ENCODE measurements around the gene HHIP.

The HHIP gene

DNA sequence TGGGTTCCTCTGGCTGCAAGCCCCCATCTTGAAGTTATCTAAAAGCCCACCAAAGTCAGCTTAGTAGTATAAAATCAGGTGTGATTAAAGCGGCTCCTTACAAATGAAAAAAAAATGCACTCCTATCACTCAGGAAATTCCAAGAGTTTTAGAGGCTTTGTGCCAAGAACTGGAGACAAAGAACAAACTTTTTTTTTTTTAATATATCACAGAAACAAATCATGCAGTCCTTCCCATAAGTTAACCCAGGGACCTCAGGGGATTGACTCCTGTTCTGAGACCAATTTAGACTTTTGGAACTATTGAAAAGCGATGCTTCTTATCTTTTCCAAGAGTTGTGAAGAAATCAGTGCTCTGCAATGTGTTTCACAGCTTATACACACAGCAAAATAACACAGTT lies 53.6 kb downstream of the HHIP start:
- no peak overlapping the region for H3K4me2 ChIP-seq (ENCODE audit: low read length)
- TF ChIP-seq, protein P1, sequence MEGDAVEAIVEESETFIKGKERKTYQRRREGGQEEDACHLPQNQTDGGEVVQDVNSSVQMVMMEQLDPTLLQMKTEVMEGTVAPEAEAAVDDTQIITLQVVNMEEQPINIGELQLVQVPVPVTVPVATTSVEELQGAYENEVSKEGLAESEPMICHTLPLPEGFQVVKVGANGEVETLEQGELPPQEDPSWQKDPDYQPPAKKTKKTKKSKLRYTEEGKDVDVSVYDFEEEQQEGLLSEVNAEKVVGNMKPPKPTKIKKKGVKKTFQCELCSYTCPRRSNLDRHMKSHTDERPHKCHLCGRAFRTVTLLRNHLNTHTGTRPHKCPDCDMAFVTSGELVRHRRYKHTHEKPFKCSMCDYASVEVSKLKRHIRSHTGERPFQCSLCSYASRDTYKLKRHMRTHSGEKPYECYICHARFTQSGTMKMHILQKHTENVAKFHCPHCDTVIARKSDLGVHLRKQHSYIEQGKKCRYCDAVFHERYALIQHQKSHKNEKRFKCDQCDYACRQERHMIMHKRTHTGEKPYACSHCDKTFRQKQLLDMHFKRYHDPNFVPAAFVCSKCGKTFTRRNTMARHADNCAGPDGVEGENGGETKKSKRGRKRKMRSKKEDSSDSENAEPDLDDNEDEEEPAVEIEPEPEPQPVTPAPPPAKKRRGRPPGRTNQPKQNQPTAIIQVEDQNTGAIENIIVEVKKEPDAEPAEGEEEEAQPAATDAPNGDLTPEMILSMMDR (IDR thresholded peaks at IDR 0.05) = no peak
- H3K36me3 ChIP-seq (ENCODE audit: control insufficient read depth, insufficient read depth, low read length) = no peaks in the 10 kb centered on the region
- H3K9me3 ChIP-seq (ENCODE audit: control insufficient read depth, low read length) = no peaks in the 10 kb centered on the region
- no peaks in the 10 kb centered on the region for H3K79me2 ChIP-seq
- no peaks in the 10 kb centered on the region for H3K27me3 ChIP-seq (ENCODE audit: control insufficient read depth, insufficient read depth, low read length)
- no peak overlapping the region for H3K4me3 ChIP-seq (ENCODE audit: low read depth, low read length)
- H3K4me1 ChIP-seq = no peaks in the 10 kb centered on the region
- H3K27ac ChIP-seq = no peak overlapping the region
- no peak overlapping the region for H3K9ac ChIP-seq
- H2AFZ ChIP-seq = no peak overlapping the region

DNA sequence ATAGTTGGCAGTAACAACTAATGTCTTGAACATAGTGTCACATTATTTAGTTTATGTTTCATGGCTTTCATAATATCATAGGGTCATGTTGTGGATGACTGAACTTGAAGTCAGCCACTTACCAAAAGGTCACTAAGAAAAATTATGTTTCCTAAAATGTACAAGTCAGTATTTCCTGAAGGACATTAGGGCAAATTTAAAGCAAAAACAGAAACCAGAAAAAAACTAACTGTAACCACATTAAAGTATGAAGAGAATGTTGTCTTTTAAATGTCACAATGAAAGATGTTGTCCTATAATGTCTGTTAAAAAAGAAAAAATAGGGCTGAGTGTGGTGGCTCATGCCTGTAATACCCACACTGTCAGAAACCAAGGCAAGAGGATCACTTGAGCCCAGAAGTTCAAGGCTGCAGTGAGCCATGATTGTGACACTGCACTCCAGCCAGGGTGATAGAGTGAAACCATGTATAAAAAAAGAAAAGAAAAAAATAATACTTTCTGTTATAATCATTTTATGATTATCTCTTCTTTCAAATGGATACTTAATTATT lies 55.8 kb downstream of the HHIP start:
- Histone ChIP-seq H3K4me3 (ENCODE audit: low read depth, low read length) (no peak overlapping the region), H3K4me2 (ENCODE audit: low read length) (no peak overlapping the region), H2AFZ (no peak overlapping the region), H3K27ac (no peak overlapping the region), H3K4me1 (no peaks in the 10 kb centered on the region), H3K79me2 (no peaks in the 10 kb centered on the region), H3K27me3 (ENCODE audit: control insufficient read depth, insufficient read depth, low read length) (no peaks in the 10 kb centered on the region), H3K36me3 (ENCODE audit: control insufficient read depth, insufficient read depth, low read length) (no peaks in the 10 kb centered on the region), H3K9me3 (ENCODE audit: control insufficient read depth, low read length) (no peaks in the 10 kb centered on the region), H3K9ac (no peak overlapping the region)
- TF ChIP-seq, protein P1 (IDR thresholded peaks at IDR 0.05) = no peak

DNA sequence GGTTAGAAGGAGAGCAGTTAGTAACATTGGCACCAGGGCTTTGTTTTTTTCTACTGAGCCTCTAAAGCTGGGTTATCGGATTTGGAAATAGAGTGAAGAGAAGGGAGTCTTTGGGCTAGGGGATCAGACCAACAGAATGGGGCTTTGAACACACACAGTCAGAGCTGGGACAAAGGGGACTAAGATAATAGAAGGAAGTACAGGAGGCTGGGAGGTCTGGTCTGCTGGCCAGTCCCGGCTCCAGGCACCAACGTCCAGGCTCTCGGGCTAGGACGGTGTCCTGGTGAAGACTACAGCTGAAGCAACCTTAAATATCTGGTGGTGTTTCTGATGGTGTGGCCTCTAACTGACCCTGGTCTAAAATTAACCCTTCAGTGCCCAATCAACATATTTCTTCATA lies 57.5 kb downstream of the HHIP start:
- TF ChIP-seq, protein P1 (IDR thresholded peaks at IDR 0.05) = no peak

DNA sequence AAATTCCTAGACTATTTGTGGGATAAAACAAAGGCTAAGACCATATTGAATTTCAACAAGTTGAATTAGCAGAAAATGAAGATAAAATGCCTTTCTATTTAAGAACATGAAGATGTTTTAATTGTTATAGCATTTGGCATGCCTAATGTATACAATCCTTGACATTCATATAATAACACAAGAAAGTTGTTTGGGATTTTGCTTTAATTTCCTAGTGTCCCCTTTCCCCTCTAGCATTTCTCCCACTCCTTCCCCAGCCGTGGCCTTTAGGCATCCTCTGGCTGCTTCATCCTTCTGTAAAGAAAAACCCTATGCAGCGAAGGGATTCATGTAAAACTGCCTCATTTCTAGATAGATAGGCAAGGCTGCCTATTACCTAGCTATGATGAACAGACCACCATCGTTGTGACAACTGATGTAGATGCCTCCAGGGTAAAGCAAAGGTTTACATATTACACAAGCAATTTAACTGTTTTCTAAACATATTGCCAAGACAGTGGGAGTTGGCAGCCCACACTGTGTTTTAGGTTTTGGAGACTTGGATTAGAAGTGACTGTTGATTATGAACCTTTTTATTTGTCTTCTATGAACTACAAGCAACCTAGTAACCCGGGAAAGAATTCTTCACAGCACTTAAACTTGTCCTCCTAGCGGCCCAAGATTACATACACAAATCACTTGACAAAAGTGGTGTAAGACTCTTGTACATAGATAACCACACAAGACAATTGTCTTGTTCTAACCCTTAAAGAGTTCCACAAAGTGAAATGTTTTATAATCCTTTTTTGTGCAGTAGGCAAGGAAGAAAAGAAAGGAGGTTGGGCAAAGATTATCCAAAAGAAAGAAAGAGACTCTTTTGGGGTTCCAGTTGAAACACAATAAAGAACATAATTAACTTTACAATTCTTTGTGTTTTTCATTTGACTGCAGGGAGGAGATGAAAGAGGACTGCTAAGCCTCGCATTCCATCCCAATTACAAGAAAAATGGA lies 59.9 kb downstream of the HHIP start:
- no peaks in the 10 kb centered on the region for H3K27me3 ChIP-seq (ENCODE audit: control insufficient read depth, insufficient read depth, low read length)
- no peaks in the 10 kb centered on the region for H3K36me3 ChIP-seq (ENCODE audit: control insufficient read depth, insufficient read depth, low read length)
- no peaks in the 10 kb centered on the region for H3K9me3 ChIP-seq (ENCODE audit: control insufficient read depth, low read length)
- no peak overlapping the region for H3K4me2 ChIP-seq (ENCODE audit: low read length)
- TF ChIP-seq, protein P1 (IDR thresholded peaks at IDR 0.05) = no peak
- H3K9ac ChIP-seq = no peak overlapping the region
- H2AFZ ChIP-seq = no peak overlapping the region
- H3K79me2 ChIP-seq = no peaks in the 10 kb centered on the region
- H3K4me3 ChIP-seq (ENCODE audit: low read depth, low read length) = no peak overlapping the region
- no peaks in the 10 kb centered on the region for H3K4me1 ChIP-seq
- no peak overlapping the region for H3K27ac ChIP-seq

More for the DNA sequence above, 57.5 kb downstream of the HHIP start:
- Histone ChIP-seq H2AFZ (no peak overlapping the region), H3K27me3 (ENCODE audit: control insufficient read depth, insufficient read depth, low read length) (no peaks in the 10 kb centered on the region), H3K79me2 (no peaks in the 10 kb centered on the region), H3K4me3 (ENCODE audit: low read depth, low read length) (no peak overlapping the region), H3K9ac (no peak overlapping the region), H3K4me2 (ENCODE audit: low read length) (no peak overlapping the region), H3K4me1 (no peaks in the 10 kb centered on the region), H3K9me3 (ENCODE audit: control insufficient read depth, low read length) (no peaks in the 10 kb centered on the region), H3K27ac (no peak overlapping the region), H3K36me3 (ENCODE audit: control insufficient read depth, insufficient read depth, low read length) (no peaks in the 10 kb centered on the region)

All from parathyroid adenoma (tissue), 2 donors.